ENCODE results near the gene CEP104.

CEP104 gene

DNA sequence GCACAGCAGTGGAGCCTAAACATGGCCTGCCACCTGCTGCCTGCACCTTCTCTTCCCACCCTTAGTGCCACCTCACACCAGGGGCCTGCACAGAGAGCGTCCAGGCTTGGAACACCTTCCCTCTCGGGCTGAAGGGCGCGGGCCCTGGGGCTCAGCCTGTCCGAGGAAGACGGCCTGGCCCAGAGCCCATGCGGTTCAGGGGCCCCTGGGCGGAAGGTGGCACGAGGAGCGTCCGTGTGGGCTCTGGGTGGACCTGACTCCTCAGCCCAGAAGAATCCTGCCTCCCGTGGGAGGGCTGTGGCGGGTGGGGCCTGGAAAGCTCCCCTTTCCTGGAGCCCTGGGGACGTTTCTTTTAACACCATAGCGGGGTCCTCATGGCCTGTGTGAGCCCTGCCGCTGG is 19.7 kb upstream of the CEP104 start:
- no peaks in the 10 kb centered on the region for H3K4me1 ChIP-seq (ENCODE audit: control insufficient read depth, low read length)
- H3K27me3 ChIP-seq (ENCODE audit: control insufficient read depth, low read length) = no peaks in the 10 kb centered on the region
- no peaks in the 10 kb centered on the region for H3K79me2 ChIP-seq (ENCODE audit: control insufficient read depth, low read length)
- H3K9me2 ChIP-seq (replicated peaks; ENCODE audit: control insufficient read depth, low read length) = no peaks in the 10 kb centered on the region
- no peak overlapping the region for H3K4me3 ChIP-seq (ENCODE audit: low read length)
- H3K9me3 ChIP-seq (ENCODE audit: control insufficient read depth, insufficient read depth, low read length) = peaks cover 3% of the 10 kb centered on the region; the same call in 1 of the 2 replicates
- no peak overlapping the region for H3K4me2 ChIP-seq (ENCODE audit: low read length)
- no peaks in the 10 kb centered on the region for H3F3A ChIP-seq (ENCODE audit: control insufficient read depth, insufficient read depth)
- no peaks in the 10 kb centered on the region for H4K20me1 ChIP-seq (ENCODE audit: control insufficient read depth, insufficient read depth, low read depth, low read length)
- peaks cover 12% of the 10 kb centered on the region for H3K36me3 ChIP-seq (ENCODE audit: control insufficient read depth, low read length)
- H3K27ac ChIP-seq (ENCODE audit: low read depth, low read length) = no peak overlapping the region
- no peak for TF ChIP-seq EZH2phosphoT487 (IDR thresholded peaks at IDR 0.05; ENCODE audit: borderline replicate concordance, low read length)
- TF ChIP-seq, protein P1, sequence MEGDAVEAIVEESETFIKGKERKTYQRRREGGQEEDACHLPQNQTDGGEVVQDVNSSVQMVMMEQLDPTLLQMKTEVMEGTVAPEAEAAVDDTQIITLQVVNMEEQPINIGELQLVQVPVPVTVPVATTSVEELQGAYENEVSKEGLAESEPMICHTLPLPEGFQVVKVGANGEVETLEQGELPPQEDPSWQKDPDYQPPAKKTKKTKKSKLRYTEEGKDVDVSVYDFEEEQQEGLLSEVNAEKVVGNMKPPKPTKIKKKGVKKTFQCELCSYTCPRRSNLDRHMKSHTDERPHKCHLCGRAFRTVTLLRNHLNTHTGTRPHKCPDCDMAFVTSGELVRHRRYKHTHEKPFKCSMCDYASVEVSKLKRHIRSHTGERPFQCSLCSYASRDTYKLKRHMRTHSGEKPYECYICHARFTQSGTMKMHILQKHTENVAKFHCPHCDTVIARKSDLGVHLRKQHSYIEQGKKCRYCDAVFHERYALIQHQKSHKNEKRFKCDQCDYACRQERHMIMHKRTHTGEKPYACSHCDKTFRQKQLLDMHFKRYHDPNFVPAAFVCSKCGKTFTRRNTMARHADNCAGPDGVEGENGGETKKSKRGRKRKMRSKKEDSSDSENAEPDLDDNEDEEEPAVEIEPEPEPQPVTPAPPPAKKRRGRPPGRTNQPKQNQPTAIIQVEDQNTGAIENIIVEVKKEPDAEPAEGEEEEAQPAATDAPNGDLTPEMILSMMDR (IDR thresholded peaks at IDR 0.05; ENCODE audit: low read depth, low read length, poor library complexity, severe bottlenecking) = no peak

DNA sequence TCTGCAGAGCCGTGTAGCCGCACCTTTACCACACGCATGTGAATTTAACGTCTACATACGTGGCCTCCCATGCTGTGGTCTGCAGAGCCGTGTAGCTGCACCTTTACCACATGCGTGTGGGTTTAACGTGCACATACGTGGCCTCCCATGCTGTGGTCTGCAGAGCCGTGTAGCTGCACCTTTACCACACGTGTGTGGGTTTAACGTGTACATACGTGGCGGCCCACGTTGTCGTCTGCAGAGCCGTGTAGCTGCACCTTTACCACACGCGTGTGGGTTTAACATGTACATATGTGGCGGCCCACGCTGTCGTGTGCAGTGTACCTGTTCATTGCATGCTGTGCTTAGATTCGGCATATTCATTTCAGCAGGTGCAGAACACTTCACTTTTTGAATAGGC is 17.7 kb upstream of the CEP104 start:
- no peaks in the 10 kb centered on the region for H3F3A ChIP-seq (ENCODE audit: control insufficient read depth, insufficient read depth)
- peaks cover 12% of the 10 kb centered on the region for H3K36me3 ChIP-seq (ENCODE audit: control insufficient read depth, low read length)
- H3K27ac ChIP-seq (ENCODE audit: low read depth, low read length) = no peak overlapping the region
- H3K4me1 ChIP-seq (ENCODE audit: control insufficient read depth, low read length) = no peaks in the 10 kb centered on the region
- no peaks in the 10 kb centered on the region for H4K20me1 ChIP-seq (ENCODE audit: control insufficient read depth, insufficient read depth, low read depth, low read length)
- TF ChIP-seq, protein P1 (IDR thresholded peaks at IDR 0.05; ENCODE audit: low read depth, low read length, poor library complexity, severe bottlenecking) = no peak
- no peak for TF ChIP-seq EZH2phosphoT487 (IDR thresholded peaks at IDR 0.05; ENCODE audit: borderline replicate concordance, low read length)
- H3K9me3 ChIP-seq (ENCODE audit: control insufficient read depth, insufficient read depth, low read length) = peaks cover 3% of the 10 kb centered on the region; the same call in 1 of the 2 replicates
- no peak overlapping the region for H3K4me3 ChIP-seq (ENCODE audit: low read length)
- H3K27me3 ChIP-seq (ENCODE audit: control insufficient read depth, low read length) = no peaks in the 10 kb centered on the region
- no peaks in the 10 kb centered on the region for H3K9me2 ChIP-seq (replicated peaks; ENCODE audit: control insufficient read depth, low read length)
- no peak overlapping the region for H3K4me2 ChIP-seq (ENCODE audit: low read length)
- no peaks in the 10 kb centered on the region for H3K79me2 ChIP-seq (ENCODE audit: control insufficient read depth, low read length)

DNA sequence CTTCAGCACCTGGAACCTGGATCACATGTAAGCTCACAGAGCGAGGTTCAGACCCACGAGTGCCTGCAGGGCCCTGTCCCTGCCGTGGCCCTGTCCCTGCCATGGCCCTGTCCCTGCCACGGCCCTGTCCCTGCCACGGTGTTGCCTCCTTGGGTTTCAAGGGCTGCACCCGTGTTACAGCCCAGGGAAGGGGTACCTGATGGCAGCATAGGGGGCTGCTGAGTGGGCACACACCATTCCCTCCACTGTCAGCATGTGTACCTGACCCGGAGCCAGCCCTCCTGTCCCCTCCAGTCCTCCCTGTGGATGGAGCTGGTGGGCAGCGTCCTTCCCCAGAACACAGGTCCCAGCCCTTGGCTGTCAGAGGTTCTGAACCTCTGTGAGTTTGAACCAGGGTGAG is 15.5 kb upstream of the CEP104 start:
- Histone ChIP-seq H3K27me3 (ENCODE audit: control insufficient read depth, low read length) (no peaks in the 10 kb centered on the region), H3K4me1 (ENCODE audit: control insufficient read depth, low read length) (no peaks in the 10 kb centered on the region), H3K27ac (ENCODE audit: low read depth, low read length) (no peak overlapping the region), H3K4me3 (ENCODE audit: low read length) (no peak overlapping the region), H3K36me3 (ENCODE audit: control insufficient read depth, low read length) (peaks cover 22% of the 10 kb centered on the region), H3K9me2 (replicated peaks; ENCODE audit: control insufficient read depth, low read length) (no peaks in the 10 kb centered on the region), H3F3A (ENCODE audit: control insufficient read depth, insufficient read depth) (no peaks in the 10 kb centered on the region), H3K4me2 (ENCODE audit: low read length) (no peak overlapping the region), H4K20me1 (ENCODE audit: control insufficient read depth, insufficient read depth, low read depth, low read length) (no peaks in the 10 kb centered on the region), H3K79me2 (ENCODE audit: control insufficient read depth, low read length) (no peaks in the 10 kb centered on the region), H3K9me3 (ENCODE audit: control insufficient read depth, insufficient read depth, low read length) (peaks cover 3% of the 10 kb centered on the region; the same call in 1 of the 2 replicates)
- TF ChIP-seq EZH2phosphoT487 (IDR thresholded peaks at IDR 0.05; ENCODE audit: borderline replicate concordance, low read length) = no peak
- TF ChIP-seq, protein P1 (IDR thresholded peaks at IDR 0.05; ENCODE audit: low read depth, low read length, poor library complexity, severe bottlenecking) = no peak

All from DOHH2 (cell line).